ENCODE results near the gene ESR1. TPM values are rescaled to one million over a fixed set of nuclear protein-coding genes. Genes with fewer than 3 reads are reported as not detected.

ESR1 gene
- total RNA-seq, 1 experiment from 2014 or later = not detected

- intact Hi-C loops (cut with micrococcal nuclease; ENCODE audit: unreplicated experiment) = no loop called here
- BruUV-seq (replicated peaks) = no TSS peak
- Histone ChIP-seq H3K9me3 (no peaks in the 10 kb centered on the region), H3K36me3 (ENCODE audit: control insufficient read depth, insufficient read depth, low read length) (no peaks in the 10 kb centered on the region), H3K4me1 (peaks cover 12% of the 10 kb centered on the region), H3K27me3 (replicated peaks; ENCODE audit: control insufficient read depth, insufficient read depth, low read length) (no peaks in the 10 kb centered on the region), H3K4me3 (ENCODE audit: low read depth, low read length) (no peak overlapping the region)
- Mint-ChIP-seq H3K27ac (ENCODE audit: unreplicated experiment) (no peak overlapping the region), H3K4me3 (ENCODE audit: unreplicated experiment) (no peak overlapping the region), H3K27me3 (ENCODE audit: insufficient read depth, unreplicated experiment) (no peaks in the 10 kb centered on the region), H3K4me1 (ENCODE audit: low read depth, unreplicated experiment) (peaks cover 11% of the 10 kb centered on the region), H3K36me3 (ENCODE audit: insufficient read depth, unreplicated experiment) (no peaks in the 10 kb centered on the region), H3K9me3 (ENCODE audit: unreplicated experiment) (peaks cover 21% of the 10 kb centered on the region)
- no peak for TF ChIP-seq CTCF (IDR thresholded peaks at IDR 0.05; ENCODE audit: insufficient read depth in 1 of 2, low read depth in 1 of 2, low read length in 1 of 2, severe bottlenecking in 1 of 2, unreplicated experiment in 1 of 2)
- ChIA-PET CTCF (no interaction called here), POLR2A (no interaction called here)
- no peak for DNase-seq
These were observed 150.8 kb downstream of the ESR1 start for GRCh38 chr6:151958332-151958731.

GRCh38 chr6:151959086-151959485, 151.6 kb downstream of the ESR1 start:
- Histone ChIP-seq H3K4me3 (ENCODE audit: low read depth, low read length) (no peak overlapping the region), H3K27me3 (replicated peaks; ENCODE audit: control insufficient read depth, insufficient read depth, low read length) (no peaks in the 10 kb centered on the region), H3K36me3 (ENCODE audit: control insufficient read depth, insufficient read depth, low read length) (no peaks in the 10 kb centered on the region), H3K9me3 (no peaks in the 10 kb centered on the region), H3K4me1 (peaks cover 19% of the 10 kb centered on the region)
- no peaks in the 10 kb centered on the region for H3K36me3 Mint-ChIP-seq (ENCODE audit: insufficient read depth, unreplicated experiment)
- peaks cover 13% of the 10 kb centered on the region for H3K4me1 Mint-ChIP-seq (ENCODE audit: low read depth, unreplicated experiment)
- no peaks in the 10 kb centered on the region for H3K27me3 Mint-ChIP-seq (ENCODE audit: insufficient read depth, unreplicated experiment)
- no peak overlapping the region for H3K27ac Mint-ChIP-seq (ENCODE audit: unreplicated experiment)
- no peak for TF ChIP-seq CTCF (IDR thresholded peaks at IDR 0.05; ENCODE audit: insufficient read depth in 1 of 2, low read depth in 1 of 2, low read length in 1 of 2, severe bottlenecking in 1 of 2, unreplicated experiment in 1 of 2)
- ChIA-PET CTCF (no interaction called here), POLR2A (no interaction called here)
- DNase-seq = no peak
- H3K4me3 Mint-ChIP-seq (ENCODE audit: unreplicated experiment) = no peak overlapping the region
- H3K9me3 Mint-ChIP-seq (ENCODE audit: unreplicated experiment) = peaks cover 21% of the 10 kb centered on the region
- no TSS peak for BruUV-seq (replicated peaks)
- intact Hi-C loops (cut with micrococcal nuclease; ENCODE audit: unreplicated experiment) = no loop called here

- Histone ChIP-seq H3K4me1 (peaks cover 19% of the 10 kb centered on the region), H3K27me3 (replicated peaks; ENCODE audit: control insufficient read depth, insufficient read depth, low read length) (no peaks in the 10 kb centered on the region), H3K9me3 (no peaks in the 10 kb centered on the region), H3K4me3 (ENCODE audit: low read depth, low read length) (no peak overlapping the region), H3K36me3 (ENCODE audit: control insufficient read depth, insufficient read depth, low read length) (no peaks in the 10 kb centered on the region)
- DNase-seq = no peak
- peaks cover 21% of the 10 kb centered on the region for H3K9me3 Mint-ChIP-seq (ENCODE audit: unreplicated experiment)
- peaks cover 13% of the 10 kb centered on the region for H3K4me1 Mint-ChIP-seq (ENCODE audit: low read depth, unreplicated experiment)
- ChIA-PET POLR2A (no interaction called here), CTCF (no interaction called here)
- intact Hi-C loops (cut with micrococcal nuclease; ENCODE audit: unreplicated experiment) = no loop called here
- BruUV-seq (replicated peaks) = no TSS peak
- no peak overlapping the region for H3K4me3 Mint-ChIP-seq (ENCODE audit: unreplicated experiment)
- no peak overlapping the region for H3K27ac Mint-ChIP-seq (ENCODE audit: unreplicated experiment)
- no peak for TF ChIP-seq CTCF (IDR thresholded peaks at IDR 0.05; ENCODE audit: insufficient read depth in 1 of 2, low read depth in 1 of 2, low read length in 1 of 2, severe bottlenecking in 1 of 2, unreplicated experiment in 1 of 2)
- H3K27me3 Mint-ChIP-seq (ENCODE audit: insufficient read depth, unreplicated experiment) = no peaks in the 10 kb centered on the region
- H3K36me3 Mint-ChIP-seq (ENCODE audit: insufficient read depth, unreplicated experiment) = no peaks in the 10 kb centered on the region
These were observed 154.3 kb downstream of the ESR1 start for GRCh38 chr6:151961809-151962208.

All from Caco-2 (cell line).